ENCODE measurements around the gene KCNQ2.

DNA sequence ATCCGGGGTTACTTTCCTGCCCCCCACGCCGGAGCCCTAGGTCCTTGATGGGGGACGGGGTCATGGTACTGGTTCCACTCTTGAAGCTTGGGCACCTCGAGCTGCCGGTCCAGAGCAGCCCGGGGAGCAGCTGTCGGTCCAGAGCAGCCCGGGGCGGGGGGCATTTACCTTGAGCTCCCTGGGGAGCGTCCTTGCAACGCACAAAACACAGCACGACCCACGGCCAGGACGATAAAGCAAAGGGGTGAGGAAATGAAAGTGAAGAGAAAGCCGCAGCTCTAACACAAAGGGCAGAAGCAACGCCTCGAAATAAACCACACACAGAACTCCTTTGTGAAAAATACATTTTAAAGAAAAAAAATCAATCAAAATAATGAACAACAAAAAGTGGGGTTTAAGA lies 39.1 kb downstream of the KCNQ2 start:
- TF ChIP-seq, protein P1, sequence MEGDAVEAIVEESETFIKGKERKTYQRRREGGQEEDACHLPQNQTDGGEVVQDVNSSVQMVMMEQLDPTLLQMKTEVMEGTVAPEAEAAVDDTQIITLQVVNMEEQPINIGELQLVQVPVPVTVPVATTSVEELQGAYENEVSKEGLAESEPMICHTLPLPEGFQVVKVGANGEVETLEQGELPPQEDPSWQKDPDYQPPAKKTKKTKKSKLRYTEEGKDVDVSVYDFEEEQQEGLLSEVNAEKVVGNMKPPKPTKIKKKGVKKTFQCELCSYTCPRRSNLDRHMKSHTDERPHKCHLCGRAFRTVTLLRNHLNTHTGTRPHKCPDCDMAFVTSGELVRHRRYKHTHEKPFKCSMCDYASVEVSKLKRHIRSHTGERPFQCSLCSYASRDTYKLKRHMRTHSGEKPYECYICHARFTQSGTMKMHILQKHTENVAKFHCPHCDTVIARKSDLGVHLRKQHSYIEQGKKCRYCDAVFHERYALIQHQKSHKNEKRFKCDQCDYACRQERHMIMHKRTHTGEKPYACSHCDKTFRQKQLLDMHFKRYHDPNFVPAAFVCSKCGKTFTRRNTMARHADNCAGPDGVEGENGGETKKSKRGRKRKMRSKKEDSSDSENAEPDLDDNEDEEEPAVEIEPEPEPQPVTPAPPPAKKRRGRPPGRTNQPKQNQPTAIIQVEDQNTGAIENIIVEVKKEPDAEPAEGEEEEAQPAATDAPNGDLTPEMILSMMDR (IDR thresholded peaks at IDR 0.05): no peak
- TF ChIP-seq POLR2A (IDR thresholded peaks at IDR 0.05) (no peak), EP300 (IDR thresholded peaks at IDR 0.05) (no peak)

Data from ovary (tissue), 3 donors.